Fibroblast of lung (primary cell): ENCODE data around the gene ZNF750. TPM values are rescaled to one million over a fixed set of nuclear protein-coding genes. Genes with fewer than 3 reads are reported as not detected.

ENCODE experiments used
- DNase-seq, 2 donors: peaks; one replicate each; pipeline versions ENCODE4 v3.0.0 to v3.0.0-alpha.2; 2010; ENCODE audit warnings: low read depth in 2 of 2
- H2AFZ ChIP-seq: 2 replicates; pipeline ENCODE4 v1.5.1; 2012; ENCODE audit warnings: low read length, control low read depth, inconsistent platforms
- H3K27ac ChIP-seq: 2 replicates; pipeline ENCODE4 v1.5.1; 2011; ENCODE audit warnings: low read length, control low read depth; ENCODE audit not compliant: insufficient read depth
- H3K27me3 ChIP-seq: 2 replicates; pipeline ENCODE4 v1.5.1; 2011; ENCODE audit warnings: mild to moderate bottlenecking, low read length; ENCODE audit not compliant: control insufficient read depth, insufficient read depth
- H3K36me3 ChIP-seq: 2 replicates; pipeline ENCODE4 v1.5.1; 2011; ENCODE audit warnings: low read length; ENCODE audit not compliant: control insufficient read depth, insufficient read depth
- H3K4me1 ChIP-seq: 2 replicates; pipeline ENCODE4 v1.5.1; 2011; ENCODE audit warnings: low read length; ENCODE audit not compliant: control insufficient read depth, insufficient read depth; ENCODE audit errors: extremely low read depth
- H3K4me2 ChIP-seq: 2 replicates; pipeline ENCODE4 v1.5.1; 2011; ENCODE audit warnings: low read length, control low read depth; ENCODE audit not compliant: insufficient read depth; ENCODE audit errors: extremely low read depth
- H3K4me3 ChIP-seq, 4 experiments: fragments of 200-600 bp in 1 of 4; sonication (generic) in 1 of 4; replicated peaks in 1 of 4; 2 replicates each; pipeline ENCODE4 v1.5.1; 2011 to 2016; ENCODE audit warnings: low read length in 4 of 4, low read depth in 3 of 4, mild to moderate bottlenecking in 3 of 4, control low read depth in 2 of 4, inconsistent platforms in 1 of 4, mixed read lengths in 1 of 4; ENCODE audit not compliant: insufficient read depth in 1 of 4; ENCODE audit errors: control extremely low read depth in 1 of 4
- H3K79me2 ChIP-seq: 2 replicates; pipeline ENCODE4 v1.5.1; 2012; ENCODE audit warnings: mild to moderate bottlenecking, low read length, inconsistent platforms; ENCODE audit not compliant: control insufficient read depth, insufficient read depth
- H3K9ac ChIP-seq: 2 replicates; pipeline ENCODE4 v1.5.1; 2011; ENCODE audit warnings: mild to moderate bottlenecking, low read length, control low read depth; ENCODE audit not compliant: insufficient read depth
- H3K9me3 ChIP-seq: 2 replicates; pipeline ENCODE4 v1.5.1; 2012; ENCODE audit warnings: low read depth, low read length; ENCODE audit not compliant: control insufficient read depth, insufficient read depth
- H4K20me1 ChIP-seq: 2 replicates; pipeline ENCODE4 v1.5.1; 2011; ENCODE audit warnings: low read length; ENCODE audit not compliant: control insufficient read depth, insufficient read depth; ENCODE audit errors: extremely low read depth
- EZH2 ChIP-seq: IDR thresholded peaks from 2 replicates; pipeline ENCODE4 v1.5.1; 2012; ENCODE audit warnings: low read length, control low read depth, mild to moderate bottlenecking; ENCODE audit errors: missing control alignments
- polyA plus RNA-seq, 2 donors: library from polyadenylated mRNA; depleted of rRNA in 1 of 2; stranded (reverse) in 1 of 2; unstranded in 1 of 2; fragments of >200 nt; gene quantifications; 2 replicates each; pipeline ENCODE4 v1.2.1, GENCODE V29; 2011 to 2012; ENCODE audit warnings: missing spikeins in 1 of 2
- total RNA-seq: library from RNA; depleted of rRNA; stranded (reverse); fragments of >200 nt; gene quantifications from 2 replicates; pipeline ENCODE4 v1.2.1, GENCODE V29; 2014
- TF ChIP-seq, protein P1 (sequence below), 2 donors: IDR thresholded peaks in 1 of 2; conservative IDR thresholded peaks in 1 of 2; 1 replicate in 1 of 2; 2 replicates in 1 of 2; pipeline ENCODE4 v1.5.1; 2011 to 2012; ENCODE audit warnings: low read length in 2 of 2, control low read depth in 1 of 2, inconsistent platforms in 1 of 2, low read depth in 1 of 2, mild to moderate bottlenecking in 1 of 2

The ZNF750 gene
- total and polyA plus RNA-seq, 2 donors (not counting 1 experiment from before 2014, with no cell fraction given) = not detected

DNA sequence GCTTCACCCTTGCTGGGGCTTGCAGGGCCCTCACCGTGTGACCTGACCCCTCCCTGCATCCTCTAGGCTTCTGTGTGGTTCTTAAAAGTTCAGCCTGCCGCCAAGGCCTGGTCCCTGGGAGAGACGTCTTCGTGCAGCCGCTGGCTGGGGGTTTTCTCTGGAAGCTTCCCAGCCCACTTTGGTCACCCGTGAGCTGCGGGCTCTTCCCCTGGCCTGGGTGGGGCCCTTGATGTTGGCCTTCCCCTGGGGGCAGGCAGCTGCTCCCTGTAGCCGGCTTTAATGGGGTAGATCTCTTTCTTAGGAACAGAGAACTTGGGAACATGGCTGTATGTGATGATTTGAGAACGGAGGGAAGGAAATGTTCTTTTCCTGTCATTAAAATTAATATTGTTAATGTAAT, 32.7 kb downstream of the ZNF750 start:
- TF ChIP-seq EZH2 = no peak
- TF ChIP-seq, protein P1, sequence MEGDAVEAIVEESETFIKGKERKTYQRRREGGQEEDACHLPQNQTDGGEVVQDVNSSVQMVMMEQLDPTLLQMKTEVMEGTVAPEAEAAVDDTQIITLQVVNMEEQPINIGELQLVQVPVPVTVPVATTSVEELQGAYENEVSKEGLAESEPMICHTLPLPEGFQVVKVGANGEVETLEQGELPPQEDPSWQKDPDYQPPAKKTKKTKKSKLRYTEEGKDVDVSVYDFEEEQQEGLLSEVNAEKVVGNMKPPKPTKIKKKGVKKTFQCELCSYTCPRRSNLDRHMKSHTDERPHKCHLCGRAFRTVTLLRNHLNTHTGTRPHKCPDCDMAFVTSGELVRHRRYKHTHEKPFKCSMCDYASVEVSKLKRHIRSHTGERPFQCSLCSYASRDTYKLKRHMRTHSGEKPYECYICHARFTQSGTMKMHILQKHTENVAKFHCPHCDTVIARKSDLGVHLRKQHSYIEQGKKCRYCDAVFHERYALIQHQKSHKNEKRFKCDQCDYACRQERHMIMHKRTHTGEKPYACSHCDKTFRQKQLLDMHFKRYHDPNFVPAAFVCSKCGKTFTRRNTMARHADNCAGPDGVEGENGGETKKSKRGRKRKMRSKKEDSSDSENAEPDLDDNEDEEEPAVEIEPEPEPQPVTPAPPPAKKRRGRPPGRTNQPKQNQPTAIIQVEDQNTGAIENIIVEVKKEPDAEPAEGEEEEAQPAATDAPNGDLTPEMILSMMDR (conservative IDR thresholded peaks at IDR 0.05 in 1 of 2, IDR thresholded peaks at IDR 0.05 in 1 of 2; ENCODE audit: low read depth in 1 of 2, low read length in 2 of 2) = no peak
- H3K36me3 ChIP-seq = peaks cover 9% of the 10 kb centered on the region
- no peak overlapping the region for H3K9ac ChIP-seq
- no peaks in the 10 kb centered on the region for H3K79me2 ChIP-seq
- no peak overlapping the region for H3K4me3 ChIP-seq
- H3K4me1 ChIP-seq = peaks cover 5% of the 10 kb centered on the region
- no peaks in the 10 kb centered on the region for H3K27me3 ChIP-seq
- no peak overlapping the region for H3K27ac ChIP-seq
- DNase-seq = no peak
- no peaks in the 10 kb centered on the region for H4K20me1 ChIP-seq
- no peak overlapping the region for H2AFZ ChIP-seq
- H3K4me2 ChIP-seq = no peak overlapping the region
- no peaks in the 10 kb centered on the region for H3K9me3 ChIP-seq

DNA sequence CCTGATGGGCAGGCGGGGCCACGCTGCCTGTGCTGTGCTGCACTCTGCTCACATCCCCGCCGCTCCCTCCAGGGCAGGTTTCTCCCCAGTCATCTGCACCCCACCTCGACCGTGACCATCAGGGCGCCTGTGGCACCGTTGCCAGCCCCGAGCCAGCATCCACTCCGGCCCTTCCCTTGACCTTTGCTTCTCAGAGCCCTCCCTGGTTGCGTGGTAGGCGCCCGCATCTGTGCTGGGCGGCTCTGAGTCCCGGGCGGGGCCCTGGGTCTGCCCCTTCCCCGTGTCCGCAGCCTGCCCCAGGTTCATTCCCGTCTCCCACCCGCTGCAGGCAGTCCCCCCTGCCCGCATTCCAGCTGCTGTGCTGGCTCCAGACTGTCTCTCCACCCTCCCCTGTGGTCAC, 33.2 kb downstream of the ZNF750 start:
- Histone ChIP-seq H3K4me1 (peaks cover 5% of the 10 kb centered on the region), H3K79me2 (peaks cover under 1% of the 10 kb centered on the region), H2AFZ (no peak overlapping the region), H3K27me3 (no peaks in the 10 kb centered on the region), H3K27ac (no peak overlapping the region), H3K9me3 (no peaks in the 10 kb centered on the region), H3K4me3 (no peak overlapping the region), H3K4me2 (no peak overlapping the region), H4K20me1 (no peaks in the 10 kb centered on the region), H3K9ac (no peak overlapping the region), H3K36me3 (peaks cover 9% of the 10 kb centered on the region)
- TF ChIP-seq, protein P1 (conservative IDR thresholded peaks at IDR 0.05 in 1 of 2, IDR thresholded peaks at IDR 0.05 in 1 of 2; ENCODE audit: low read depth in 1 of 2, low read length in 2 of 2) = no peak
- no peak for TF ChIP-seq EZH2
- DNase-seq = no peak

DNA sequence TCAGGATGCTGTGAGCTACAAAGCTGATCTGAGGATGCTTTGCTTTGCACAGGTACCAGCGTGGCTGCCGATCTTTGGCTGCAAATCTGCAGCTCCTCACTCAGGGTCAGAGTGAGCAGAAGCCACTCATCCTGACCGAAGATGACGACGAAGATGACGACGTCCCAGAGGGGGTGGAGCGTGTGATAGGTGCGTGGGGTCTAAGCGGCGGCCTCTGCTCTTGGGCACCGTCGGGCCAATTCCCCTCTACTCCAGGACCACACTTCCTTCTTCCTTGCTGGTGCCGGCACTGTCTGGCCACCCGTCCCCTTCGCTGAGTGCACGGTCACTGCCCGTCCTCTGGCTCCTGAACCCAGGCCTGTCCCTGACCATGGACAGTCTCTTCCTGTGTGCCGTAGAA, 34.0 kb downstream of the ZNF750 start:
- no peaks in the 10 kb centered on the region for H3K9me3 ChIP-seq
- no peak overlapping the region for H3K9ac ChIP-seq
- H3K4me2 ChIP-seq = no peak overlapping the region
- H3K36me3 ChIP-seq = peaks cover 12% of the 10 kb centered on the region
- no peak for DNase-seq
- H3K4me3 ChIP-seq = no peak overlapping the region
- H3K4me1 ChIP-seq = peaks cover 5% of the 10 kb centered on the region
- TF ChIP-seq, protein P1 (conservative IDR thresholded peaks at IDR 0.05 in 1 of 2, IDR thresholded peaks at IDR 0.05 in 1 of 2; ENCODE audit: low read depth in 1 of 2, low read length in 2 of 2) = no peak
- TF ChIP-seq EZH2 = no peak
- H3K79me2 ChIP-seq = peaks cover 2% of the 10 kb centered on the region
- H3K27me3 ChIP-seq = no peaks in the 10 kb centered on the region
- H3K27ac ChIP-seq = no peak overlapping the region
- H4K20me1 ChIP-seq = no peaks in the 10 kb centered on the region
- no peak overlapping the region for H2AFZ ChIP-seq
